Measurements from ENCODE around the gene LGALS9. TPM values are rescaled to one million over a fixed set of nuclear protein-coding genes. Genes with fewer than 3 reads are reported as not detected.
"Not testable (repeated sequence)": the region's sequence is repeated elsewhere in the genome, so short reads cannot be mapped to it uniquely, and the experiment has no call there.

The LGALS9 gene
- total and polyA plus RNA-seq, 2 donors (not counting 1 experiment from before 2014, with no cell fraction given) = 1.7 to 2.1 TPM

GRCh38 chr17:27631411-27631760 lies 398 bp downstream of the LGALS9 start:
- H3K36me3 ChIP-seq (ENCODE audit: control insufficient read depth, insufficient read depth, low read length) = no peaks in the 10 kb centered on the region
- no peaks in the 10 kb centered on the region for H4K20me1 ChIP-seq (ENCODE audit: control insufficient read depth, extremely low read depth, insufficient read depth, low read length)
- no peaks in the 10 kb centered on the region for H3K27me3 ChIP-seq (ENCODE audit: control insufficient read depth, insufficient read depth, low read length)
- H2AFZ ChIP-seq (ENCODE audit: low read length) = no peak overlapping the region
- peaks cover 7% of the 10 kb centered on the region for H3K4me1 ChIP-seq (ENCODE audit: control insufficient read depth, extremely low read depth, insufficient read depth, low read length)
- H3K27ac ChIP-seq (ENCODE audit: insufficient read depth, low read length) = no peak overlapping the region
- no peaks in the 10 kb centered on the region for H3K9me3 ChIP-seq (ENCODE audit: control insufficient read depth, insufficient read depth, low read depth, low read length)
- TF ChIP-seq CTCF (conservative IDR thresholded peaks at IDR 0.05 in 1 of 2, IDR thresholded peaks at IDR 0.05 in 1 of 2; ENCODE audit: low read depth in 1 of 2, low read length in 2 of 2) (no peak), EZH2 (IDR thresholded peaks at IDR 0.05; ENCODE audit: low read length, missing control alignments) (no peak)
- no peak overlapping the region for H3K4me3 ChIP-seq (replicated peaks in 1 of 4; ENCODE audit: control extremely low read depth in 1 of 4, insufficient read depth in 1 of 4, low read depth in 3 of 4, low read length in 4 of 4)
- H3K9ac ChIP-seq (ENCODE audit: insufficient read depth, low read length) = no peak overlapping the region
- DNase-seq (ENCODE audit: low read depth in 2 of 2) = no peak
- H3K79me2 ChIP-seq (ENCODE audit: control insufficient read depth, insufficient read depth, low read length) = no peaks in the 10 kb centered on the region
- no peak overlapping the region for H3K4me2 ChIP-seq (ENCODE audit: extremely low read depth, insufficient read depth, low read length)

GRCh38 chr17:27631897-27632725 lies 1.1 kb downstream of the LGALS9 start:
- Histone ChIP-seq H3K9ac (ENCODE audit: insufficient read depth, low read length) (no peak overlapping the region), H3K4me1 (ENCODE audit: control insufficient read depth, extremely low read depth, insufficient read depth, low read length) (peaks cover 7% of the 10 kb centered on the region), H2AFZ (ENCODE audit: low read length) (no peak overlapping the region), H3K27ac (ENCODE audit: insufficient read depth, low read length) (no peak overlapping the region), H4K20me1 (ENCODE audit: control insufficient read depth, extremely low read depth, insufficient read depth, low read length) (no peaks in the 10 kb centered on the region), H3K79me2 (ENCODE audit: control insufficient read depth, insufficient read depth, low read length) (no peaks in the 10 kb centered on the region), H3K9me3 (ENCODE audit: control insufficient read depth, insufficient read depth, low read depth, low read length) (no peaks in the 10 kb centered on the region), H3K36me3 (ENCODE audit: control insufficient read depth, insufficient read depth, low read length) (no peaks in the 10 kb centered on the region), H3K4me2 (ENCODE audit: extremely low read depth, insufficient read depth, low read length) (no peak overlapping the region), H3K4me3 (replicated peaks in 1 of 4; ENCODE audit: control extremely low read depth in 1 of 4, insufficient read depth in 1 of 4, low read depth in 3 of 4, low read length in 4 of 4) (no peak overlapping the region), H3K27me3 (ENCODE audit: control insufficient read depth, insufficient read depth, low read length) (no peaks in the 10 kb centered on the region)
- no peak for DNase-seq (ENCODE audit: low read depth in 2 of 2)
- TF ChIP-seq CTCF (conservative IDR thresholded peaks at IDR 0.05 in 1 of 2, IDR thresholded peaks at IDR 0.05 in 1 of 2; ENCODE audit: low read depth in 1 of 2, low read length in 2 of 2) = no peak
- no peak for TF ChIP-seq EZH2 (IDR thresholded peaks at IDR 0.05; ENCODE audit: low read length, missing control alignments)

- not testable (repeated sequence) for H3K36me3 ChIP-seq (ENCODE audit: control insufficient read depth, insufficient read depth, low read length); H3K79me2 ChIP-seq (ENCODE audit: control insufficient read depth, insufficient read depth, low read length); H3K4me1 ChIP-seq (ENCODE audit: control insufficient read depth, extremely low read depth, insufficient read depth, low read length); H3K9ac ChIP-seq (ENCODE audit: insufficient read depth, low read length); H2AFZ ChIP-seq (ENCODE audit: low read length); H3K9me3 ChIP-seq (ENCODE audit: control insufficient read depth, insufficient read depth, low read depth, low read length); H4K20me1 ChIP-seq (ENCODE audit: control insufficient read depth, extremely low read depth, insufficient read depth, low read length); H3K4me3 ChIP-seq (replicated peaks in 1 of 4; ENCODE audit: control extremely low read depth in 1 of 4, insufficient read depth in 1 of 4, low read depth in 3 of 4, low read length in 4 of 4); H3K27ac ChIP-seq (ENCODE audit: insufficient read depth, low read length); H3K27me3 ChIP-seq (ENCODE audit: control insufficient read depth, insufficient read depth, low read length); H3K4me2 ChIP-seq (ENCODE audit: extremely low read depth, insufficient read depth, low read length)
- DNase-seq (ENCODE audit: low read depth in 2 of 2) = peak; percentile 61 to 69
Measured at GRCh38 chr17:27632766-27633165, 1.8 kb downstream of the LGALS9 start.
